RCC 7860 (cell line): ENCODE measurements around the gene CXCR2.
"Not testable (repeated sequence)": the region's sequence is repeated elsewhere in the genome, so short reads cannot be mapped to it uniquely, and the experiment has no call there.

Experiments
- DNase-seq: peaks from one replicate; pipeline ENCODE4 v3.0.0-alpha.2; 2015; ENCODE audit warnings: low spot score
- FAIRE-seq: peaks from 2 replicates; lab custom pipeline; 2012; peaks lifted over from hg19 to GRCh38; lab: Jason Lieb, UNC

The CXCR2 gene

GRCh38 chr2:218129458-218130135 lies 3.8 kb downstream of the CXCR2 start:
- DNase-seq, result no peak
- no peak for FAIRE-seq

DNA sequence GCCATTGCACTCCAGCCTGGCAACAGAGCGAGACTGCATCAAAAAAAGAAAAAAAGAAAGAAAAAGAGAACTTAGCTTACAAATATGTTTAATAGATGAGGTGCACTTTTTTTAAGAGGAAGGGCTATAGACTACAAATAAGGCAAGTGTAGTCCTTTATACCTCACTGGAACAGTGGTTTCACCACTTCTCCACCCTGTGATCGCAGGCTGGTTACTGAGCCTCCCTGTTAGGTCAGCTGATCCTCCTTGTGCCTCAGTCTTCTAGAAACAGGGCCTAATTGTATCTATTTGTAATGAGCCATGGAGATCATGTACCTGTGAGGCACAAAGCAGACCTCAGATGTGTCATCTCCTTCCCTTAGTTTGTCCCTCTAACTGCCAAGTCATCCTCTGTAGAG lies 4.5 kb downstream of the CXCR2 start:
- no peak for DNase-seq
- no peak for FAIRE-seq

GRCh38 chr2:218130822-218131221 lies 5.0 kb downstream of the CXCR2 start:
- DNase-seq, result no peak
- FAIRE-seq, result no peak

DNA sequence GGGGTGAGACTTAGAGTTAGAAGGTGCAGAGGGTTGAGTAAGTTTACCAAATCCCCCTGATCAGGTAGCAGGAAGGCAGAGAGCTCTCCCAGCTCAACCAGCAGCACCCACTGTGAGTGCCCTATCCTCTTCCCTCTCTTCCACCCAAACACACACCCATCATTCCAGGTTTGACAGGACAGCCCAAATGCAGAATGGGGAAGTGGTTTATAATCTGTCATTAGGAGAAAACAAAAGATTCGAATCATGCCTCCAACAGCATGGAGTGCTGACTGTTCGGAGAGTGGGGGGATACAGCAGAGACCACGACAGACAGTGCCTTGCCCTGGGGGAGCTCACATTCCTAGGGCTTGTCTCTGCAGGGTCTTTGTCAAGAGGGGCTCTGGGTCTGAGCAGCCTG lies 11.7 kb downstream of the CXCR2 start:
- FAIRE-seq, result no peak
- DNase-seq, result no peak

- no peak for DNase-seq
These were observed 12.2 kb downstream of the CXCR2 start for GRCh38 chr2:218138047-218138446.

DNA sequence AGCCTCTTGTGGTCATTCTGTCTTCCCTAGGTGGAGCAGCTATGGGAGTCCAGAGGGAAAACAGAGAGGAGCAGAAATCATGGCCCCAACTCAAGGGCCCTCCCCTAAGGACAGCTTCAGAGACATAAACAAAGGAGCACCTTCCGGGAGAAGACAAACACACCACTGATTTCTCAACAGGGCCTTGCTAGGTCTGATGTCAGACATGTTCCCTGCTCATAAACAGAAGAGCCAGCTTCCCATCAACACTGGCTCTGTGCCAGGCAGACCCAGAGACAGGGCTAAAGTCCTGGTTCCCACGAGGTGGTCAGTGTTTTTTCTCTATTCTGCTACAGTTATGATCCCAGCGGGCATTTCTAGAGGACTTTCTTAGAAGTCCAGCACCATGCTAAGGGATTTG lies 19.3 kb downstream of the CXCR2 start:
- DNase-seq (no peak), FAIRE-seq (no peak)

More at GRCh38 chr2:218138047-218138446, 12.2 kb downstream of the CXCR2 start:
- no peak for FAIRE-seq

- FAIRE-seq (no peak), DNase-seq (no peak)
These were observed 20.2 kb downstream of the CXCR2 start for GRCh38 chr2:218146056-218146455.

DNA sequence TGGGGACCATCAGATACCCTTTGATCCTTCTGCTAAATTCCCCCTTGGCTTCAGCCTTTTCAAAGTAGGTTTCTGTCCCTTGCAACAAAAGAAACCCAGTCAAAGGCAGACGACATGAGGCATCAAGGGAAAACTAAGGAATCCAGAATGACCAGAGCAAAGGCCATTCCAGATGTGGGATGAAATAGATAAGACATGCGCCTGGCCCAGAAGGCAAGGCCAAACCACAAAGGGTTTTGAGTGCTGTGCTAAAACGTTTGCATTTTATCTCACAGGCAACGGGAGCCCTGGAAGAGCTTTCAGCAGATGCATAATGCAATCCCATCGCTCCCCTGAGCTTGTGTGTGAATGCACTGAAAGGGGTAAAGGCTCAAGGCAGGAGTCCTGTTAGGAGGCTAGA lies 23.3 kb downstream of the CXCR2 start:
- DNase-seq, result no peak
- FAIRE-seq, result no peak

- FAIRE-seq (no peak), DNase-seq (no peak)
These were observed 24.1 kb downstream of the CXCR2 start for GRCh38 chr2:218149848-218150440.

DNA sequence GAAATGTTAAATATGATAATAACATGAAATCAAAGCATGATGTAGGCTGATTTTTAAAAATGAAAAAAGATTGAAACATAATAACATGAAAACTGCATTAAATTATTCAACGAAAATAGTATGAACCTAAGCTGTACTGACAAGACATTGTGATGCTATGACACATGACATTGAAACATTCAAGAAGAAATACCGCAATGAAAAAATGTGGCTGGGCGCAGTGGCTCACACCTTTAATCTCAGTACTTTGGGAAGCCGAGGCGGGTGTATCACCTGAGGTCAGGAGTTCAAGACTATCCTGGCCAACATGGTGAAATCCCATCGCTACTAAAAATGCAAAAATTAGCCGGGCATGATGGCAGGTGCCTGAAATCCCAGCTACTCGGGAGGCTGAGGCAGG lies 26.3 kb downstream of the CXCR2 start:
- FAIRE-seq, result no peak
- no peak for DNase-seq

GRCh38 chr2:218152777-218153176 lies 26.9 kb downstream of the CXCR2 start:
- DNase-seq (no peak), FAIRE-seq (no peak)

GRCh38 chr2:218155953-218156479 lies 30.2 kb downstream of the CXCR2 start:
- FAIRE-seq, result no peak

GRCh38 chr2:218161644-218162043 lies 35.8 kb downstream of the CXCR2 start:
- no peak for FAIRE-seq
- no peak for DNase-seq

More at GRCh38 chr2:218155953-218156479, 30.2 kb downstream of the CXCR2 start:
- DNase-seq, result no peak

GRCh38 chr2:218162814-218163213 lies 37.0 kb downstream of the CXCR2 start:
- DNase-seq (peak; percentile 1), FAIRE-seq (no peak)

- DNase-seq, result no peak
- FAIRE-seq, result no peak
These were observed 41.0 kb downstream of the CXCR2 start, which contains the start of gene CXCR1 for GRCh38 chr2:218166791-218167190. CXCR1 (minus strand) TSS chr2:218166962; CDS start chr2:218165211, 1,751 bp downstream.

GRCh38 chr2:218168016-218168415 lies 42.2 kb downstream of the CXCR2 start:
- no peak for FAIRE-seq
- peak; percentile 2 for DNase-seq

DNA sequence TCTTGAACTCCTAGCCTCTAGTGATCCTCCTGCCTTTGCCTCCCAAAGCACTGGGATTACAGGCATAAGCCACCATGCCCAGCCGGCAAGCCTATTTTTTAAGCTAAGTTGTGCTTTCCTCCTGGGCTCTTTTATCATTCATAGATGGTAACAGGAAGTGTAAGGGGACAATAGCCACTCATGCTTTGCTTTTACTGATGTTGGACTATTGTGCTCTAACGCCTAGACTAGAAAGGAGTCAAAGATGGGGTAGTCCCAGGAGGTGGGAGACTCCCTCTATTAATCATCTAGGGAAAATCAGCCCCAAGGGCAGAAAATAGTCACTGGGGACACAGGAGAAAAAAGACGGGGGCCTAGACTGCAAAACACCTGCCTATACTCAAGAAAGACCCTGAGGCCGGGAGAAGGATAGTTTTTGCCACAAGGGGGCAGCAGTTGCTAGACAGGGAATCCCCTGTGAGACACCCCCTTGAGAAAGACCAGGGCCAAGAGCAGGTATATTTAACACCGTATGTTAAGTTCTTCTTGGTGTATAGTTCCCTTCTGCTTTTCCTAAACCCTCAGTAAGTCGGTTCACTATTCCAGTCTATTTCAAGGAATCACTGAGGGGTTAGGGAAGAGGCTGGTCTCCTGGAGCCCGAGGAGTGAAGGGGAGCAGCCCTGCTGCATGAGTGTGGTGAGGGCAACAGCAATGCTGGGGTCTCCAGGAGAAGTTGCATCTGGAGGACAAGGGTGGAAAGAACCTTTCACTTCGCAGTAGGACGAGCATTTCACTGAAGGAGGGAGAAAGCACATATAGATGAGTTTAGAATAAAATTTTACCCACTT lies 43.0 kb downstream of the CXCR2 start:
- no peak for FAIRE-seq
- peak; percentile 21 for DNase-seq

DNA sequence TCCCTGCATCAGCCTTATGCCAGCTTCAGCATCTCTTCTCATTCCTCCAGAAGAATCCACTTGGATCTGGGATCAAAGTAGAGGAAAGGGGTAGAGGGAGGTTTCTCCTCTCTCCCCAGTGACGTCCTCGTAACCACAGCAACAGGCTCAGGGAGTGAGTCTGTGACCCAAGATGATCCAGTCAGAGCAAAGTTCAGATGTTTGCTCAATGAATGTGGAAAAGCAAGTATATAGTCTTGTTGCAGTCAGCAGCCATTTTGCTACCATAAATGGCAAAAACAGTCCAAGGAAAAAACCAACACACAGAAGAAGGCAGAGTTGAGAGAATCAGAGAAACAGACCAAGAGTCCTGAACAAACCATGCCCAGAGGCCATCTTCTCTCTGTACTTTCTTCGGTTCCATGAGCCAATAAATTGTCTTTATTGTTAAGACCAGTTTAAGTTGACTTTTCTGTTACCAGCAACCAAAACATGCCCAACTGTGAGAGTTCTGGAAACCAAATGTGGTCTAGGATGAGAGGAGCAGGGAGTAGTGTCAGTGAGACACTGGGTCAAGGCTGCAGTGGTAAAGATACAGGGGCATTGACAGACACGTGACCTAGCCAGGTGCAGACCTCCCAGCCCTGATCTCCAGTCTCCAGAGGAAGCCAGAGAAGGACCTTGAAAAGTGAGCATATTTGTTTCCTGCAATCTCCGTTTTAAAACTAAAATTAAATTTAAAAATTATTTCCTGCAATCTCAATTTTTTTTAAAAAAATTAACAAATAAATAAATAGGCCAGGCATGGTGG lies 44.1 kb downstream of the CXCR2 start:
- FAIRE-seq, result no peak

DNA sequence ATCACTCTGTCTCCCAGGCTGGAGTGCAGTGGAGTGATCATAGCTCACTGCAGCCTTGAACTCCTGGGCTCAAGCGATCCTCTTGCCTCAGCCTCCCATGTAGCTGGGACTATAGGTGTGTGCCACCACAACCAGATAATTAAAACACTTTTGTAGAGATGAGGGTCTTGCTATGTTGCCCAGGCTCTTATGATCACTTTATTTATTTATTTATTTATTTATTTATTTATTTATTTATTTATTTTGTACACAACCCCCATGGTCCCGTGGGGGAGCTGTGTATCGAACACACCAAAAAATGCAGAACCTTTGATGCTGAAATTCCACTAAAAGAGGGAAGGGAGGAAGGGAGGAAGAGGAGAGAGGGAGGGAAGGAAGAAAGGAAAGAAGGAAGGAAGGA lies 45.9 kb downstream of the CXCR2 start:
- FAIRE-seq, DNase-seq: not testable (repeated sequence)

More for the DNA sequence above, 44.1 kb downstream of the CXCR2 start:
- peak; percentile 3 for DNase-seq

DNA sequence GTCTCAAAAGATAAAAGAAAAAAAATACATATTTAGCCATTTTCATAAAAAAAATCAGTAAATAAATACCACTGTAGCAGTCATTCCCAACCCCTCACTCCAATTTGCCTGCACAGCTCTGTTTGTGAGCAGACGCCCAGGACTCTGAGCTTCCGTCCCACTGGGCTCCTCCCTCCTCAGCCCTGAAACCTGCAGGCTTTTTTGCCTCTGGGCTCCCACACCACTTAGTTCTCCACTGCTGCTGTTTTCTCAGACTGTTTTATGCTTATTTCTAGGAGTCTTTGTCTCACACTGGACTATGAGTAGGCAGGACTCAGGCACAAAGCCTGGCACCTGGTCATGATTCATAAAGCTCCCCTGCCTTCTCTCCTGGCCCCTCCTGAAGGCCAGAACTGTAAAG lies 47.0 kb downstream of the CXCR2 start:
- no peak for DNase-seq
- FAIRE-seq, result no peak

- no peak for DNase-seq
- FAIRE-seq, result no peak
These were observed 54.0 kb downstream of the CXCR2 start for GRCh38 chr2:218179782-218180181.
